Measurements from ENCODE around the gene BTBD2.

GRCh38 chr19:2048104-2048958, 32.8 kb upstream of the BTBD2 start:
- TF ChIP-seq CTCF (IDR thresholded peaks at IDR 0.05) (no peak), EZH2 (IDR thresholded peaks at IDR 0.05; ENCODE audit: borderline replicate concordance, insufficient read depth, low read depth, low read length, poor library complexity, severe bottlenecking) (no peak)

Measured in B cell (primary cell).